H1 (cell line): ENCODE measurements around the gene PLCH2. TPM values are rescaled to one million over a fixed set of nuclear protein-coding genes. Genes with fewer than 3 reads are reported as not detected.

ENCODE experiments used
- BRCA1 ChIP-seq: IDR thresholded peaks from 2 replicates; pipeline ENCODE4 v1.6.1; 2012; ENCODE audit warnings: low read depth, low read length, improper control_type of control experiment
- CHD2 ChIP-seq: IDR thresholded peaks from 2 replicates; pipeline ENCODE4 v1.6.1; 2012; ENCODE audit warnings: low read length, improper control_type of control experiment
- KDM4A ChIP-seq: IDR thresholded peaks from one replicate; pipeline ENCODE4 v1.7.1; 2012; ENCODE audit warnings: low read depth, mild to moderate bottlenecking, moderate library complexity, low read length, inconsistent platforms; ENCODE audit not compliant: severe bottlenecking
- RBBP5 ChIP-seq: IDR thresholded peaks from 2 replicates; pipeline ENCODE4 v1.7.1; 2012; ENCODE audit warnings: low read depth, mild to moderate bottlenecking, inconsistent platforms, low read length, moderate library complexity, borderline replicate concordance
- SP2 ChIP-seq: IDR thresholded peaks from 2 replicates; pipeline ENCODE4 v1.6.1; 2012; ENCODE audit warnings: mild to moderate bottlenecking, low read length, inconsistent platforms
- SUZ12 ChIP-seq: fragments of 200-600 bp; sonication (generic); IDR thresholded peaks from 2 replicates; pipeline ENCODE4 v1.6.1; 2012; ENCODE audit warnings: mild to moderate bottlenecking, inconsistent platforms, low read length, moderate library complexity, mixed read lengths
- TAF1 ChIP-seq: IDR thresholded peaks from 2 replicates; pipeline ENCODE4 v1.6.1; 2011; ENCODE audit warnings: mild to moderate bottlenecking, low read depth, low read length
- YY1 ChIP-seq: IDR thresholded peaks from 2 replicates; pipeline ENCODE4 v1.6.1; 2011; ENCODE audit warnings: low read depth, mild to moderate bottlenecking, low read length
- ZNF274 ChIP-seq: IDR thresholded peaks from 2 replicates; pipeline ENCODE4 v1.7.0; 2012; ENCODE audit warnings: low read length, borderline replicate concordance; ENCODE audit errors: extremely low read depth
- polyA plus RNA-seq, 7 experiments: library from polyadenylated mRNA; depleted of rRNA in 3 of 7; stranded (reverse) in 5 of 7; unstranded in 2 of 7; fragments of >200 nt in 5 of 7; fragments of 200-250 nt in 2 of 7; gene quantifications; 1 replicate in 5 of 7; 2 replicates in 1 of 7; 4 replicates in 1 of 7; pipeline versions ENCODE4 v1.2.1 to v1.2.3, GENCODE V29; 2011 to 2013; ENCODE audit warnings: missing spikeins in 2 of 7, mixed read lengths in 2 of 7
- total RNA-seq: library from RNA; stranded (reverse); fragmentation: NEBNext Ultra II Directional; extraction: Animal tissue kit (Norgen Biotek cat#: 25700); gene quantifications from 2 replicates; pipeline ENCODE4 v1.2.1, GENCODE V29; 2021
- TF ChIP-seq, protein P1 (sequence below): IDR thresholded peaks from 2 replicates; pipeline ENCODE4 v1.6.1; 2011; ENCODE audit warnings: low read length, improper control_type of control experiment

Gene PLCH2
- total and polyA plus RNA-seq, 2 of the 8 experiments (the other 6 are each of a cell fraction or from before 2014, with no cell fraction given): 0.14 to 0.19 TPM

DNA sequence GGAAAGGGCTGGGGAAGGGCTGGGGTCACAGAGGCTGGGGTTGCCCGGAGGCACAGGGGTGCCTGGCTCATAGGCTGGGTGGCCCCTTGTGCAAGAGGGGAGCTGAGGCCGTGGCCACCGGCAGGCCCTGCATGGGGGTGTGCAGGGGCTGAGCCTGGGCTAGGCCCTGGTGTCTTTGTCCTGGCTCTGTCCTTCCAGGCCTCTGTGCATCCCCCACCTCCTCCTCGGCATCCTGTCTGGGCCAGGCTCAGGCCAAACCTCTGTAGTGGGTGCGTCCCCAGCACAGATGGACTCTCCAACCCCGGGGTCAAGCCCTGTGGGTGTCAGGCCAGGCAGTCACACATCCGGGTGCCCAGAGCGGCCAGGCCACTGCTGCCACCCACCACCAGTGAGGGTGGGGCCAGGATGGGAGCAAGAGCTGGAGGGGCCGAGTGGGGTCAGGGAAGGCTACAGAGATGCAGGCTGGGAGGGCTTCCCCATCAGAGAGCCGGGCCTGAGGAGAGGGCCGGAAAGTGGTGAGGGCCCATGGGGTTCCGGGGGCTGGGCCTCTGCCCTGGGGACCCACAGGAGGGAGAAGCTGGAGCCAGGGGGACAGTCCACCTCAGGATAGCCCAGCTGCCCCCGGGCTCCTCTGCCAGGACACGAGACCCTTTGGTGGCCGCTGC, 30.9 kb downstream of the PLCH2 start (continued):
- TF ChIP-seq KDM4A (no peak), BRCA1 (no peak), CHD2 (no peak), TAF1 (no peak), YY1 (no peak), RBBP5 (no peak), SP2 (no peak), SUZ12 (no peak), ZNF274 (no peak)
- TF ChIP-seq, protein P1, sequence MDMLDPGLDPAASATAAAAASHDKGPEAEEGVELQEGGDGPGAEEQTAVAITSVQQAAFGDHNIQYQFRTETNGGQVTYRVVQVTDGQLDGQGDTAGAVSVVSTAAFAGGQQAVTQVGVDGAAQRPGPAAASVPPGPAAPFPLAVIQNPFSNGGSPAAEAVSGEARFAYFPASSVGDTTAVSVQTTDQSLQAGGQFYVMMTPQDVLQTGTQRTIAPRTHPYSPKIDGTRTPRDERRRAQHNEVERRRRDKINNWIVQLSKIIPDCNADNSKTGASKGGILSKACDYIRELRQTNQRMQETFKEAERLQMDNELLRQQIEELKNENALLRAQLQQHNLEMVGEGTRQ: no peak
